Glutamatergic neuron (in vitro differentiated cells): ENCODE data around the gene ALDH3A2. TPM values are rescaled to one million over a fixed set of nuclear protein-coding genes. Genes with fewer than 3 reads are reported as not detected.

Experiments used
- DNase-seq: peaks from one replicate; pipeline ENCODE4 v3.0.0; 2022
- H3K27ac Mint-ChIP-seq: one replicate; pipeline ENCODE4 v1.8.0; 2020; ENCODE audit warnings: mild to moderate bottlenecking, mixed read lengths, inconsistent platforms; ENCODE audit not compliant: unreplicated experiment
- H3K27me3 Mint-ChIP-seq: one replicate; pipeline ENCODE4 v1.8.0; 2020; ENCODE audit warnings: mild to moderate bottlenecking, moderate library complexity, mixed read lengths, inconsistent platforms; ENCODE audit not compliant: unreplicated experiment
- H3K36me3 Mint-ChIP-seq: one replicate; pipeline ENCODE4 v1.8.0; 2020; ENCODE audit warnings: mild to moderate bottlenecking, mixed read lengths, inconsistent platforms; ENCODE audit not compliant: unreplicated experiment
- H3K4me1 Mint-ChIP-seq: one replicate; pipeline ENCODE4 v1.8.0; 2020; ENCODE audit warnings: mild to moderate bottlenecking, low read depth, mixed read lengths, inconsistent platforms; ENCODE audit not compliant: unreplicated experiment
- H3K4me3 Mint-ChIP-seq: one replicate; pipeline ENCODE4 v1.8.0; 2020; ENCODE audit warnings: mild to moderate bottlenecking, mixed read lengths, inconsistent platforms; ENCODE audit not compliant: unreplicated experiment
- H3K9me3 Mint-ChIP-seq: one replicate; pipeline ENCODE4 v1.8.0; 2020; ENCODE audit warnings: mild to moderate bottlenecking, moderate library complexity, mixed read lengths, inconsistent platforms; ENCODE audit not compliant: unreplicated experiment
- CTCF ChIP-seq: fragments of 200-600 bp; sonication (generic); IDR thresholded peaks from one replicate; pipeline ENCODE4 v1.5.0; 2021; ENCODE audit not compliant: partially characterized antibody, unreplicated experiment
- total RNA-seq: library from RNA; stranded (reverse); fragmentation: NEBNext Ultra II Directional; extraction: Animal tissue kit (Norgen Biotek cat#: 25700); gene quantifications from one replicate; pipeline ENCODE4 v1.2.1, GENCODE V29; 2021; ENCODE audit not compliant: unreplicated experiment

ALDH3A2 gene
- total RNA-seq, 1 donor from 2014 or later, result 42.6 TPM

GRCh38 chr17:19716108-19717030 lies 67.8 kb downstream of the ALDH3A2 start, which contains the start of gene SLC47A2:
TSS of gene SLC47A2 (minus strand) at chr17:19716584. CDS start at chr17:19716555, 29 bp downstream.
- no peak within 1 kb of the TSS for H3K4me3 Mint-ChIP-seq
- no peak for DNase-seq

GRCh38 chr17:19717031-19717360 lies 68.4 kb downstream of the ALDH3A2 start:
- TF ChIP-seq CTCF, result no peak

More at GRCh38 chr17:19716108-19717030, 67.8 kb downstream of the ALDH3A2 start, which contains the start of gene SLC47A2:
- Mint-ChIP-seq H3K9me3 (peaks cover 4% of the 10 kb centered on the region), H3K36me3 (no peaks in the 10 kb centered on the region), H3K27me3 (peaks cover 5% of the 10 kb centered on the region), H3K27ac (no peak within 1 kb of the TSS), H3K4me1 (peaks cover 2% of the 10 kb centered on the region)
- TF ChIP-seq CTCF, result no peak

GRCh38 chr17:19717411-19717908 lies 68.9 kb downstream of the ALDH3A2 start:
- peaks cover 2% of the 10 kb centered on the region for H3K4me1 Mint-ChIP-seq
- H3K4me3 Mint-ChIP-seq, result no peak overlapping the region
- peaks cover 5% of the 10 kb centered on the region for H3K27me3 Mint-ChIP-seq
- no peak for DNase-seq
- H3K9me3 Mint-ChIP-seq, result peaks cover 4% of the 10 kb centered on the region
- no peak for TF ChIP-seq CTCF
- no peak overlapping the region for H3K27ac Mint-ChIP-seq
- no peaks in the 10 kb centered on the region for H3K36me3 Mint-ChIP-seq

More at GRCh38 chr17:19717031-19717360, 68.4 kb downstream of the ALDH3A2 start:
- Mint-ChIP-seq H3K27me3 (peaks cover 5% of the 10 kb centered on the region), H3K4me1 (peaks cover 2% of the 10 kb centered on the region), H3K9me3 (peaks cover 4% of the 10 kb centered on the region), H3K4me3 (no peak overlapping the region), H3K27ac (no peak overlapping the region), H3K36me3 (no peaks in the 10 kb centered on the region)
- DNase-seq, result no peak

GRCh38 chr17:19718041-19718612 lies 69.6 kb downstream of the ALDH3A2 start:
- no peak for TF ChIP-seq CTCF
- H3K4me1 Mint-ChIP-seq, result peaks cover 2% of the 10 kb centered on the region
- no peaks in the 10 kb centered on the region for H3K36me3 Mint-ChIP-seq
- peaks cover 5% of the 10 kb centered on the region for H3K27me3 Mint-ChIP-seq
- no peak overlapping the region for H3K27ac Mint-ChIP-seq
- H3K4me3 Mint-ChIP-seq, result peak overlapping the region; percentile 20
- no peak for DNase-seq
- H3K9me3 Mint-ChIP-seq, result peaks cover 4% of the 10 kb centered on the region
